ENCODE results near the gene JAK1. TPM values are rescaled to one million over a fixed set of nuclear protein-coding genes. Genes with fewer than 3 reads are reported as not detected.

The JAK1 gene
- total RNA-seq, 2 donors from 2014 or later = 73.2 to 101 TPM

DNA sequence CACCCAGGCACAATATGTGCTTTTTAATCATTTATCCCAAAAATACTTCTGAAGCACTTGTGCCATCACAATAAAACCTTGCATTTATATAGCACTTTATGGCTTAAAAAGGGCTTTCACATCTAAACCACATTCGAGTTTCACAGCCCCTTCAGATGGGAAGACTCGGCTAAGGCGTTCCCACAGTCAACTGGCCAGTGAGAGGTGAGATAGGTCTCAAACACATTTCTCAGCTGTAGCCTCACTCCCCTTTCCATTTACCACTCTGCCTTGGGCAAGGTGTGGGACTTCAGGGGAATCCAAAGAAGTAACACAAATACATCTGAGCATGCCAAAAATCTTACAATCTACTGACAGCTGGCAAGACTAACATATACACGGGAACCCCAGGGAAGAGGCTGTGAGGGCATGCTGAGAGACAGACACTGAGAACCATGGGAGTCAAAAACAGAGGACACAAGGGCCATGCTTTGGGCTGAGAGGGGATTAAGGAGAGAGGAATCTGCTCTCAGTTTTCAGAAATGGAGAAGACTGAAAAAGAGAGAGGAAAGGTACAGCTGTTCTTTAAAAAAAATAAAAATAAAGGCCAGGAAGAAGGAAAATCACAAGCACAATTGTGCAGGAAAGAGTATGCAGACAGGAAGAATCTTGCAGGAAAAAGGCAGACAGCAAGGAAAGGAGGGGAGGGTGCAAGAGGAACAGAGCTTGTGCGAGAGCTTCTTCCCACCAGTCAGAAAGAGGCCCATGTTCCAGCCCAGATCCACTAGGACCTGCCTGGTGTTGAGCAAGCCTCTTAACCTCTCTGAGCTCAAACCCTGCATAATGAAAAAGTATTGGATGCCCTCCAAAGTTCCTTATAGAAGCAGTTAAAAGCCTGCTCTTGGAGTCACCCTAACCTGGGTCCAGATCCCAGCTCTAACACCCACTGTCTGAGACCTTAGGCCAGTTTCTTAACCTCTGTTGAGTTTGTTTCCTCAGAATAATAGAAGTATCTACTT, 73.5 kb downstream of the JAK1 start:
- TF ChIP-seq, protein P1, sequence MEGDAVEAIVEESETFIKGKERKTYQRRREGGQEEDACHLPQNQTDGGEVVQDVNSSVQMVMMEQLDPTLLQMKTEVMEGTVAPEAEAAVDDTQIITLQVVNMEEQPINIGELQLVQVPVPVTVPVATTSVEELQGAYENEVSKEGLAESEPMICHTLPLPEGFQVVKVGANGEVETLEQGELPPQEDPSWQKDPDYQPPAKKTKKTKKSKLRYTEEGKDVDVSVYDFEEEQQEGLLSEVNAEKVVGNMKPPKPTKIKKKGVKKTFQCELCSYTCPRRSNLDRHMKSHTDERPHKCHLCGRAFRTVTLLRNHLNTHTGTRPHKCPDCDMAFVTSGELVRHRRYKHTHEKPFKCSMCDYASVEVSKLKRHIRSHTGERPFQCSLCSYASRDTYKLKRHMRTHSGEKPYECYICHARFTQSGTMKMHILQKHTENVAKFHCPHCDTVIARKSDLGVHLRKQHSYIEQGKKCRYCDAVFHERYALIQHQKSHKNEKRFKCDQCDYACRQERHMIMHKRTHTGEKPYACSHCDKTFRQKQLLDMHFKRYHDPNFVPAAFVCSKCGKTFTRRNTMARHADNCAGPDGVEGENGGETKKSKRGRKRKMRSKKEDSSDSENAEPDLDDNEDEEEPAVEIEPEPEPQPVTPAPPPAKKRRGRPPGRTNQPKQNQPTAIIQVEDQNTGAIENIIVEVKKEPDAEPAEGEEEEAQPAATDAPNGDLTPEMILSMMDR (IDR thresholded peaks at IDR 0.05) = no peak
- H3K36me3 ChIP-seq = no peaks in the 10 kb centered on the region
- intact Hi-C loops (cut with DNase I) = no loop called here
- H3K4me1 ChIP-seq = peaks cover 5% of the 10 kb centered on the region
- no peak overlapping the region for H3K9ac ChIP-seq (ENCODE audit: low read depth in 2 of 2, low read length in 2 of 2)
- no peaks in the 10 kb centered on the region for H3K27me3 ChIP-seq
- DNase-seq = no peak
- H3K27ac ChIP-seq = no peak overlapping the region
- H3K9me3 ChIP-seq = no peaks in the 10 kb centered on the region
- no peak overlapping the region for H3K4me3 ChIP-seq

DNA sequence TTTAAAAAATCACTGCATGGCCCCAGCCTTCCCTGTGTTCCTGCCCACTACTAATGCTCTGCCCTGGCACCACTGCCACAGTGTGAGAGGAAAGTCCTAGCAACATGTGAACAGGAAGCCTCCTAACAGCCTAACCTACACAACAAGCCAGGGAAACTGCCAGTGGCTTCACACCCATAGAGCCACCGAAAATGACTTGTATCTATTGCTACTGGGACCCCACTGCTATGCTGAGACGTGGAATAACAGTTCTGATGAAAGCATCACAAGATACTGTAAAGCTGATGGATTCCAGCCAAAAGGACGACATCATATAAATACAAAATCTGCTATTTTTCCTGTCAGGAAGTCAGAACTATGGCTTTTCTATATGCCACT, 74.9 kb downstream of the JAK1 start:
- no peak overlapping the region for H3K9ac ChIP-seq (ENCODE audit: low read depth in 2 of 2, low read length in 2 of 2)
- TF ChIP-seq, protein P1 (IDR thresholded peaks at IDR 0.05) = no peak
- no peak for DNase-seq
- H3K27me3 ChIP-seq = no peaks in the 10 kb centered on the region
- no peak overlapping the region for H3K4me3 ChIP-seq
- H3K4me1 ChIP-seq = peaks cover 5% of the 10 kb centered on the region
- intact Hi-C loops (cut with DNase I) = no loop called here
- H3K9me3 ChIP-seq = no peaks in the 10 kb centered on the region
- no peak overlapping the region for H3K27ac ChIP-seq
- no peaks in the 10 kb centered on the region for H3K36me3 ChIP-seq

DNA sequence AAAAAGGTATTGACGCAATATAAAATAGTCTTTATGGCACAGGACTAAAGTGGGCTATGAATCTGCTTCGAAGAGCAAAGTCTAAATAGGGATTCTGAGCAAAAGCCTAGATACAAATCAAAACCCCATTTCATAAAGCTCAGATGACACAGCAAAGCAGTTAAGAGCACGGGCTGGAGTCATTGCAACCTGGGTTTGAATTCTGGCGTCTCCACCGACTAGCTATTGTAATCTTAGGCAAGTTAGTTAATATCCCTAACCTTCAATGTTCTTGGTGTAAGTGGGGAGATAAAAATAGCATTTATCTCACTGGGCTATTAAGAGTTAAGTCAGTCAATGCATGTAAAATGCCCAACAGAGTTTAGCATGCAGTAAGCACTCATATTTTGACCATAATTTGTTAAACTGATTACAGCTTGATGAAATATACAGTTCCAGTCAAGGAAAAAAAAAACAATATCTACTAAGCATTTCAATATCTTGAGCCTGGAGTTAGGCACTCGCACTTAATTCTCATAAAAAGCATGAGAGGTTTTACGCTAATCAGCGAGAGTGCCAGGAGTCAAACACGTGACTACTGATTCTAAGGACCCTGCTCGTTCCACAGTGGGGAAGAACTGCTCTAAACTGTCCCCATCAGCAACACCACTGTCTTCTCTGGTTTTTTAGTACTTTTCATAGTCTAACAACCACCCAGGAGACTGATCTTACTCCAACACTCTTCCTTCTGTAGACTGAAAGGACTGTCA, 75.5 kb downstream of the JAK1 start:
- Histone ChIP-seq H3K4me3 (no peak overlapping the region), H3K36me3 (no peaks in the 10 kb centered on the region), H3K27me3 (no peaks in the 10 kb centered on the region), H3K27ac (no peak overlapping the region), H3K4me1 (peaks cover 5% of the 10 kb centered on the region), H3K9ac (ENCODE audit: low read depth in 2 of 2, low read length in 2 of 2) (no peak overlapping the region), H3K9me3 (no peaks in the 10 kb centered on the region)
- intact Hi-C loops (cut with DNase I) = no loop called here
- no peak for DNase-seq
- TF ChIP-seq, protein P1 (IDR thresholded peaks at IDR 0.05) = no peak

DNA sequence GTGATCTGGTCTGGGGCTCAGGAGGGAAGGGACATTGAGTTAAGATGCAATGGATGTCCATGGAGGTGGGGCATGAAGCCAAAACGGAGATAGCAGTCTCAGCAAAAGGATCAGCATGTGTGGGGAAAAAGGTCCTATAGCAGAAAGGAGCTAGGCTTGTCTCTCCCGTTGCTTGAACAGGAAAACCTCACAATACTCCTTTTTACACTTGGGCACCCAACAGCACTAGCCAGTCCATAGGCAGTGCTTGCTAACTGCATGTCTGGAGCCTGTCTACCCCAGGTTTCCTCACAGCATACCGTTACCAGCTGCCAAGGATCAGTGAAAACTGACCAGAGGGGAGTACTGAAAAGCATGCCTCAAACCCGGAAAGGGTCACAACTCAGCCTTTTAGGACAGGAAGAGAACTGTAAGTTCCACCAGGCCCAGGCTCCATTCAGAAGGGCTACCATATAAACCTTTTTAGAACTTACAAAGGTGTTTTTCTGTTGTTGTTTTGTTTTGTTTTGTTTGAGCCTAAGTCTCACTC, 78.6 kb downstream of the JAK1 start:
- Histone ChIP-seq H3K27ac (no peak overlapping the region), H3K9ac (ENCODE audit: low read depth in 2 of 2, low read length in 2 of 2) (no peak overlapping the region), H3K36me3 (no peaks in the 10 kb centered on the region), H3K4me3 (no peak overlapping the region), H3K27me3 (no peaks in the 10 kb centered on the region), H3K9me3 (no peaks in the 10 kb centered on the region), H3K4me1 (no peaks in the 10 kb centered on the region)
- no peak for DNase-seq
- intact Hi-C loops (cut with DNase I) = no loop called here
- TF ChIP-seq, protein P1 (IDR thresholded peaks at IDR 0.05) = no peak

DNA sequence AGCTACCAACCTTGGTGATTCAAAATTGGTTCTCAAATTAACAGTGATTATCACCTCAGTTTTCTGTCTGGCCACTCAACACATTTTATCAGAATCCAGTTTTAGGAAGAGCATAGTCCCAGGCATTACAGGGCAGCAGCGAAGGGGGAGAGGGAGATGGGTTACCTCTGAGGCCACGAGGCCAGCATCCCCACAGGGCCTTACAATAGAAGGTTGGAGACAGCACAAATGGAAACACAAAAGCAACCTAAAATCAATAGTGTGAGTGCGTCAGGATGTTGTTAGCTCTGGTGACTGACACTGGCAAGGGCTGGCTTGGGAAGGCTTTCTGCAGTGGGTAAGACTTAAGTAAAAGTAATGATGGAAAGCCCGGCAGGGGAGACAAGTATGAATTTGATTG, 79.5 kb downstream of the JAK1 start:
- Histone ChIP-seq H3K4me3 (no peak overlapping the region), H3K9ac (ENCODE audit: low read depth in 2 of 2, low read length in 2 of 2) (no peak overlapping the region), H3K27ac (no peak overlapping the region), H3K27me3 (no peaks in the 10 kb centered on the region), H3K9me3 (no peaks in the 10 kb centered on the region), H3K4me1 (no peaks in the 10 kb centered on the region), H3K36me3 (no peaks in the 10 kb centered on the region)
- no peak for DNase-seq
- intact Hi-C loops (cut with DNase I) = no loop called here
- TF ChIP-seq, protein P1 (IDR thresholded peaks at IDR 0.05) = no peak

Measured in colonic mucosa (tissue), 4 donors.